Measurements from ENCODE around the gene ITLN2.

DNA sequence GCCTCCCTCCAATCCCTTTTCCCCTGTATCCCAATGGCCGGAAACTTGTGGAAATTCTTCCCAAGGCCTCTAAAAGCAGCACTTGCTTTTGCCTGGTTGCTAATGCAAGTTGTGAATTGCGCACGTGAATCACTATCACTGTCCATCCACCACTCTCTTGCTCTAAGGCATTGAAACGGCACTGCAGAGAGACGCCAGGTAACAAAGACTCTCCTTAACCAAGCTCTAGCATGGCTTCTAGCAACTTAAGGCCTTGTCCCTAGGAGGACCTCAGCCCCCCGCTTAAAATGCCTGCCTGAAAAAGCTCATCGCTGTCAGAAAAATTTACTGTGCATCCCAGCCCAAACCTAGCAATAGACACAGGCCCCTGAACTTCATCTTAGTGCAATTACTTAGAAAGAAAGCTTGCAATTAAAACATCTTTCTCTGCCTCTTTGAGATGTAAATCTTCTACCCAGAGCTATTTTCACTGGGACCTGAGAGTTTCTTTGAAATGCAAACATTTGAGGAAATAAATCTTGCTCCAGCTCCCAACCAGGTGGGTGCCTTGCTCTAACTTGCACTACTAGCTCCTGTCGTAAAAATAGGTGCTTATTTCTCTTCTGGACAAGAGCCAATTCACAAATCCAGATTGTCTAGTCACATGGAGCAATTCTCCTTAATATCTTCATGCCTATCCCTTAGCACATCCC lies 32.9 kb upstream of the ITLN2 start:
- TF ChIP-seq, protein P1, sequence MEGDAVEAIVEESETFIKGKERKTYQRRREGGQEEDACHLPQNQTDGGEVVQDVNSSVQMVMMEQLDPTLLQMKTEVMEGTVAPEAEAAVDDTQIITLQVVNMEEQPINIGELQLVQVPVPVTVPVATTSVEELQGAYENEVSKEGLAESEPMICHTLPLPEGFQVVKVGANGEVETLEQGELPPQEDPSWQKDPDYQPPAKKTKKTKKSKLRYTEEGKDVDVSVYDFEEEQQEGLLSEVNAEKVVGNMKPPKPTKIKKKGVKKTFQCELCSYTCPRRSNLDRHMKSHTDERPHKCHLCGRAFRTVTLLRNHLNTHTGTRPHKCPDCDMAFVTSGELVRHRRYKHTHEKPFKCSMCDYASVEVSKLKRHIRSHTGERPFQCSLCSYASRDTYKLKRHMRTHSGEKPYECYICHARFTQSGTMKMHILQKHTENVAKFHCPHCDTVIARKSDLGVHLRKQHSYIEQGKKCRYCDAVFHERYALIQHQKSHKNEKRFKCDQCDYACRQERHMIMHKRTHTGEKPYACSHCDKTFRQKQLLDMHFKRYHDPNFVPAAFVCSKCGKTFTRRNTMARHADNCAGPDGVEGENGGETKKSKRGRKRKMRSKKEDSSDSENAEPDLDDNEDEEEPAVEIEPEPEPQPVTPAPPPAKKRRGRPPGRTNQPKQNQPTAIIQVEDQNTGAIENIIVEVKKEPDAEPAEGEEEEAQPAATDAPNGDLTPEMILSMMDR (IDR thresholded peaks at IDR 0.05): no peak
- TF ChIP-seq EP300 (IDR thresholded peaks at IDR 0.05) (no peak), POLR2A (IDR thresholded peaks at IDR 0.05) (no peak)

All from tibial nerve (tissue), 4 donors.